ENCODE data around the gene YIPF3. TPM values are rescaled to one million over a fixed set of nuclear protein-coding genes. Genes with fewer than 3 reads are reported as not detected.
A peak's percentile ranks its signal among the peaks of the same experiment; 100 is the strongest.

YIPF3 gene
- total RNA-seq, 4 donors from 2014 or later = 83.4 to 146 (median 103) TPM

- no peak for DNase-seq
- in situ Hi-C loops (cut with MboI; ENCODE audit: low pct_ligation_motif_present in 1 of 4, low pct_unique_long_range_greater_than_20kb in 1 of 4, low sequenced_read_pairs in 3 of 4) (no loop called here), intact Hi-C loops (cut with DNase I; ENCODE audit: low total_unique reads) (loop anchor here (5.0 to 10.0 kb wide), 3 partner anchors 57 to 247 kb away; partner anchors contain the start of gene ZNF318)
- Histone ChIP-seq H3K27me3 (peaks cover 16% of the 10 kb centered on the region), H3K4me3 (peak overlapping the region; percentile 47 to 83 (median 66)), H3K36me3 (peaks cover 0 to 18% (median 3%) of the 10 kb centered on the region in 4 donors), H3K27ac (peak overlapping the region in 3 of 4 donors; percentile 79 to 86 (median 82)), H3K4me1 (peaks cover 5 to 31% (median 28%) of the 10 kb centered on the region in 4 donors), H3K9me3 (no peaks in the 10 kb centered on the region)
- 8% methylated on average over 61 of the region's 69 CpGs; no CpG with 5 or more reads in 1 of the 2 donors for WGBS, 2 donors (ENCODE audit: low coverage in 1 of 2)
- TF ChIP-seq POLR2AphosphoS5 (IDR thresholded peaks at IDR 0.05) = no peak
- TF ChIP-seq POLR2A (IDR thresholded peaks at IDR 0.05) = no peak
- no peak for TF ChIP-seq CTCF (IDR thresholded peaks at IDR 0.05)
- TF ChIP-seq EP300 (IDR thresholded peaks at IDR 0.05; ENCODE audit: low read depth) = no peak
These were observed 7.4 kb downstream of the YIPF3 start for GRCh38 chr6:43509142-43509983.

GRCh38 chr6:43508481-43509141 lies 8.1 kb downstream of the YIPF3 start:
- no peaks in the 10 kb centered on the region for H3K9me3 ChIP-seq
- peaks cover 5 to 28% (median 26%) of the 10 kb centered on the region in 4 donors for H3K4me1 ChIP-seq
- no peak overlapping the region for H3K27ac ChIP-seq
- intact Hi-C loops (cut with DNase I; ENCODE audit: low total_unique reads) (loop anchor here (5.0 to 10.0 kb wide), 3 partner anchors 56 to 246 kb away; partner anchors contain the start of gene ZNF318), in situ Hi-C loops (cut with MboI; ENCODE audit: low pct_ligation_motif_present in 1 of 4, low pct_unique_long_range_greater_than_20kb in 1 of 4, low sequenced_read_pairs in 3 of 4) (no loop called here)
- TF ChIP-seq CTCF (IDR thresholded peaks at IDR 0.05) (no peak), POLR2AphosphoS5 (IDR thresholded peaks at IDR 0.05) (no peak), EP300 (IDR thresholded peaks at IDR 0.05; ENCODE audit: low read depth) (no peak), POLR2A (IDR thresholded peaks at IDR 0.05) (no peak)
- H3K36me3 ChIP-seq = peaks cover 0 to 17% (median 3%) of the 10 kb centered on the region in 4 donors
- DNase-seq = no peak
- peaks cover 16% of the 10 kb centered on the region for H3K27me3 ChIP-seq
- WGBS, 2 donors (ENCODE audit: low coverage in 1 of 2) = 62% methylated on average over 4 to 8 of the region's 8 CpGs
- no peak overlapping the region for H3K4me3 ChIP-seq

- no peak for TF ChIP-seq POLR2A (IDR thresholded peaks at IDR 0.05)
- no peak for TF ChIP-seq EP300 (IDR thresholded peaks at IDR 0.05; ENCODE audit: low read depth)
- TF ChIP-seq CTCF (IDR thresholded peaks at IDR 0.05) = peak; percentile 94 to 98 (median 98)
- peak in 1 of 3 donors; percentile 12 for TF ChIP-seq POLR2AphosphoS5 (IDR thresholded peaks at IDR 0.05)
- H3K27ac ChIP-seq = no peak overlapping the region
- H3K36me3 ChIP-seq = peaks cover 0 to 7% (median 0%) of the 10 kb centered on the region in 4 donors
- H3K4me1 ChIP-seq = peaks cover 5 to 28% (median 26%) of the 10 kb centered on the region in 4 donors
- peak; percentile 83 for DNase-seq
- in situ Hi-C loops (cut with MboI; ENCODE audit: low pct_ligation_motif_present in 1 of 4, low pct_unique_long_range_greater_than_20kb in 1 of 4, low sequenced_read_pairs in 3 of 4) = no loop called here
- H3K4me3 ChIP-seq = no peak overlapping the region
- intact Hi-C loops (cut with DNase I; ENCODE audit: low total_unique reads) = loop anchor here (5.0 to 10.0 kb wide), 3 partner anchors 55 to 245 kb away; partner anchors contain the start of gene ZNF318
- H3K9me3 ChIP-seq = no peaks in the 10 kb centered on the region
- 22 to 100% methylated on average over 1 to 14 of the region's 14 CpGs for WGBS, 2 donors (ENCODE audit: low coverage in 1 of 2)
- peaks cover 16% of the 10 kb centered on the region for H3K27me3 ChIP-seq
These were observed 9.9 kb downstream of the YIPF3 start for GRCh38 chr6:43506667-43507471.
